Ectodermal cell (in vitro differentiated cells): Measurements from ENCODE around the gene UNG.

Experiments used
- H3K27ac ChIP-seq: 2 replicates; pipeline ENCODE4 v1.7.0; 2013; ENCODE audit warnings: mild to moderate bottlenecking, low read depth, low read length; ENCODE audit not compliant: insufficient read depth, poor library complexity, severe bottlenecking
- H3K27me3 ChIP-seq: 2 replicates; pipeline ENCODE4 v1.7.0; 2013; ENCODE audit warnings: mild to moderate bottlenecking, low read length; ENCODE audit not compliant: insufficient read depth, control insufficient read depth, poor library complexity, severe bottlenecking
- H3K36me3 ChIP-seq: one replicate; pipeline ENCODE4 v1.7.0; 2013; ENCODE audit warnings: low read length; ENCODE audit not compliant: control insufficient read depth, insufficient read depth
- H3K4me1 ChIP-seq: one replicate; pipeline ENCODE4 v1.7.0; 2013; ENCODE audit warnings: low read length; ENCODE audit not compliant: control insufficient read depth, insufficient read depth
- H3K4me3 ChIP-seq: 2 replicates; pipeline ENCODE4 v1.7.0; 2013; ENCODE audit warnings: low read depth, low read length, control low read depth; ENCODE audit not compliant: insufficient read depth
- H3K9me3 ChIP-seq: 2 replicates; pipeline ENCODE4 v1.7.0; 2013; ENCODE audit warnings: mild to moderate bottlenecking, low read length, moderate library complexity; ENCODE audit not compliant: control insufficient read depth
- WGBS, 2 experiments: methylation state at CpG; one replicate each; pipeline ENCODE4 v1.1.7; 2013; ENCODE audit warnings: missing lambda C conversion rate in 2 of 2; 5-methylcytosine and 5-hydroxymethylcytosine counted together

The UNG gene

DNA sequence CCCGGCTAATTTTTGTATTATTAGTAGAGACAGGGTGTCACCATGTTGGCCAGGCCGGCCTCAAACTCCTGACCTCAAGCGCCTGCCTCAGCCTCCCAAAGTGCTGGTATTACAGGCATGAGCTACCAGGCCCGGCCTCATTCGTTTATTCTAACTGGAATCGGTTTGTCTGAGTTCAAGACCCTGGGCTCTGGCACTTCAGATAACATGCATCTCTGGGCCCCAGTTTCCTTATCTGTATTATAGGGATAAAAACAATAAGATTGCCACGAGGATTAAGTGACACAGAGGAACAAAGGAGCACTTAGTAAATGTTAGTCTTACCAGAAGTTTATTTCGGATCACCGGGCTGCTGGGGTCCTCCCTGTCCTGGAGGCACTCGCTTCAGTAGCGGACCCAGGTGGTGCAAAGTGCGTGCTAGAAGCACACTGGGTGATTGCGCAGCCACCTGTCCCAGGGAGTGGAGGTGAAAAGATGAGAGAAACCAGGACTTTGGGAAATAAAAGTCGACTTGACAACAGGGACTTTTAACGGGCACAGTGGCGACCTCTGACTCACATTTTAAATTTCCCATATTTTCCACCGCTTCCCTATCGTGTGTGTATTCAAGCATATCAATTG, 56.5 kb downstream of the UNG start:
- Histone ChIP-seq H3K27ac (no peak overlapping the region), H3K4me3 (peak overlapping the region; percentile 63)
- WGBS, 2 experiments = 49 to 50% methylated on average over 18 of the region's 18 CpGs

DNA sequence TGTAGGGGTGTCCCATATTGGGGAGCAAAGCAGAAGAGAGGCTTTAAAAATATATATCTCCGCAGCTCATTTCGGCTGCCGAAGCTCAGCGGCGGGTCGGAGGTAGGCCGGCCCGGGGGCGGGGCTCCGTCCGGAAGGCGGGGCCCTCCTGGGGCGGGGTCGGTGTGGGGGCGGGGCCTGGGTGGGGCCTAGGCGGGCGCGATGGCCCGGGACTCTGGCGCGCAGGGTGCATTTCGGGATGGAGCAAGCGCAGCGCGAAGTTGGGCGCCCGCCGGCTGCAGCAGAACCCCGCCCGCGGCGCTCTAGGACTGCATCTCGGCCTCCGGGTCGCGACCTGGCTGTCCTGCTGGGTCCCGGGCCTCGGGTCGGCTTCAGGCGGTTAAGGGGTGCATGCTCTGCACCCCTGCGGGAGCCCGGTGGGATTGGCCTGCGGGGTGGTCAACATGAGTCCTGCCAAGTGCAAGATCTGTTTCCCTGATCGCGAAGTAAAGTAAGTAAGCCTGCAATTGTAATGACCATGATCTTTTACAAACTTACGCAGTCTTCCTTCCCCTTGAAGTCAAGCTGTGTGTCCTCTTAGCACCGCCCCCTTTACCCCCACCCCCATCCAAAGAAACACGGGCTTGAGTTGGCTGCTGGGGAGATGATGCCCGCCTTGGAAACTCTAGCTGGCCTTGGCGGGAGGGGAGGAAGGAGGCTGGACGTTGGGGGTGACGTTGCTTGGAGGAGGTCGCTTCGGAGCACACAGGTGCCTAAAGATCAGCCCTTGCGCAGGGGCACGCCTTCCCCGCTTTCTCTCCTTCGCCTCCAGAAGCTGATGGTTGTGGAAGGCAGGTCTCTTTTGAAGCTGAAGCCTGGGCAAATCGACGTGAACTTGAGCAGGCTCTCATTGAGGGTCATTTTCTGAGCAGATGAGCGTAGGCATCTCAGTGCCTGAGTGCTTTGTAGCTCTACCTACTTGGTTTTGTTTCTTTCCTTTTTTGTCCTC, 57.3 kb downstream of the UNG start:
- peak overlapping the region; percentile 63 for H3K4me3 ChIP-seq
- no peaks in the 10 kb centered on the region for H3K4me1 ChIP-seq
- 1% methylated on average over 59 to 61 of the region's 61 CpGs for WGBS, 2 experiments
- no peaks in the 10 kb centered on the region for H3K36me3 ChIP-seq
- peaks cover 22% of the 10 kb centered on the region for H3K27me3 ChIP-seq
- peak overlapping the region; percentile 26 for H3K27ac ChIP-seq
- H3K9me3 ChIP-seq = no peaks in the 10 kb centered on the region

More for the DNA sequence above, 56.5 kb downstream of the UNG start:
- no peaks in the 10 kb centered on the region for H3K36me3 ChIP-seq
- H3K9me3 ChIP-seq = no peaks in the 10 kb centered on the region
- H3K27me3 ChIP-seq = peaks cover 22% of the 10 kb centered on the region
- no peaks in the 10 kb centered on the region for H3K4me1 ChIP-seq

DNA sequence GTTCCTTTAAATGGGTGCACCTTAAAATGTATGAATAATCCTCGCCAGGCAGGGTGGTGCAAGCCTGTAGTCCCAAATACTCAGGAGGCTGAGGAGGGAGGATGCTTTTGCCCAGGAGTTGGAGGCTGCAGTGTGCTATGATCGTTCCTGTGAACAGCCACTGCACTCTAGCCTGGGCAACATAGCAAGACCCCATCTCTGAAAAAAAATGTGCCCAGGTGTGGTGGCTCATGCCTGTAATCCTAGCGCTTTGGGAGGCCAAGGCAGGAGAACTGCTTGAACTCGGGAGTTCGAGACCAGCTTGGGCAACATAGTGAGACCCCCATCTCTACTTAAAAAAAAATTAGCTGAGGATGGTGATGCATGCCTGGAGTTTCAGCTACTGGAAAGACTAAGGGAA, 58.6 kb downstream of the UNG start:
- WGBS, 2 experiments = 92 to 93% methylated on average over 5 of the region's 5 CpGs

DNA sequence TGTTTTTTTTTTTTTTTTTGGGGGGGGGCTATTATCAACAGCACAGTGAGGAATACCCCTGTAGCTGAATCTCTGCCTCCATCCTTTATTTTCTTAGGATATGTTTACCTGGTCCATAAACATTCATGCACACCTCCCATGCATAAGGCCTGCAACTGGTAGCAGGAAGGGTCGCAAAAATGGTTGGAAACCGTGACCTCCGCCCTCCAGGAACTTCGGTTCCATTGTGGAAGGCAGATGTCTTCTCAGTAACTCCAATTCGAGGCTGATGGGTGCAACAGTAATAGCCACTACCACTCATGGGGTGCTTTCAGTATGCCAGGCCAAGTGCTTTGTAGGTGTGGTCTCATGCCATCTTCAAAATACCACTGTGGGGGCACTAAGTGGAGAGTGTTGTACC, 59.2 kb downstream of the UNG start:
- WGBS, 2 experiments = 87 to 95% methylated on average over 5 of the region's 5 CpGs
- peaks cover 22% of the 10 kb centered on the region for H3K27me3 ChIP-seq
- no peak overlapping the region for H3K4me3 ChIP-seq

More for the DNA sequence above, 58.6 kb downstream of the UNG start:
- H3K4me3 ChIP-seq = no peak overlapping the region
- H3K27me3 ChIP-seq = peaks cover 22% of the 10 kb centered on the region
- H3K4me1 ChIP-seq = no peaks in the 10 kb centered on the region
- no peaks in the 10 kb centered on the region for H3K36me3 ChIP-seq
- no peaks in the 10 kb centered on the region for H3K9me3 ChIP-seq
- H3K27ac ChIP-seq = no peak overlapping the region

DNA sequence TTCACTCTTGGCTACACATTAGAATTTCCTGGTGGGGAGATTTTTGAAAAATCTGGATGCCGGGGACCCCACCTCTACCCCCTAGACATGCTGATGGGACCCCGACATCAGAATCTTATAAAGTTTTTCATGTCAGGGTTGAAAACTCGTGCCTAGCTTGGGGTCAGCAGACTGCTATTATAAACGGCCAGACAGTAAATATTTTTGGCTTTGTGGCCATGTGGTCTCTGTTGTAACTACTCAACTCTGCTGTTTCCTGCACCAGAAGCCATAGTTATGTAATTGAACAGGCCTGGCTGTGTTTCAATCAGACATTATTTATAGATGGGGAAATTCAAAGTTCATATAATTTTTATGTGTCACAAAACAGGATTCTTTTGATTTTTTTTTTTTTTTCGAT, 60.6 kb downstream of the UNG start:
- WGBS, 2 experiments = 94 to 96% methylated on average over 5 of the region's 5 CpGs
- no peaks in the 10 kb centered on the region for H3K36me3 ChIP-seq
- H3K4me1 ChIP-seq = no peaks in the 10 kb centered on the region
- H3K4me3 ChIP-seq = no peak overlapping the region
- H3K27ac ChIP-seq = no peak overlapping the region
- H3K9me3 ChIP-seq = no peaks in the 10 kb centered on the region
- H3K27me3 ChIP-seq = peaks cover 19% of the 10 kb centered on the region

More for the DNA sequence above, 59.2 kb downstream of the UNG start:
- Histone ChIP-seq H3K27ac (no peak overlapping the region), H3K9me3 (no peaks in the 10 kb centered on the region), H3K4me1 (no peaks in the 10 kb centered on the region), H3K36me3 (no peaks in the 10 kb centered on the region)

DNA sequence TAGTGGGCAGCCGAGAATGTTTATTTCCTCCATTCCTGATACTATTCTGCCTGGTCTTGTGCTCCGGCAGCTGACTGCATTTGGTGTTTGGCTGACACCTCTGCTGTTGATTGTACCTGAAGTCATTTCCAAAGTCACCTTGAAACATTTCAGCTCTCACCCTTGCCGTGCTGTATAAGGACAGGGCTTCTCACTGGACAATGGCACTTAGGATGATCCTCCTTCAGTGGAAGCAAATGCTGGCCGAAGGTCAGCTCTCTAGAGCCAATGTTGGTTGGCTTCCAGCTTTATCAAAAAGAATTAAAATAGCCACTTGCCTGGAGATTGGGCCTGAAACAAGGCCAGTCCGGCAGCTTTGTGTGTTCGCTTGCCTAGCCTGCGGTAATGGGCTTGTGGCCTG, 63.0 kb downstream of the UNG start:
- 96% methylated on average over 7 of the region's 7 CpGs for WGBS, 2 experiments

More for the DNA sequence above, 63.0 kb downstream of the UNG start:
- peaks cover 3% of the 10 kb centered on the region for H3K27me3 ChIP-seq
- H3K27ac ChIP-seq = no peak overlapping the region
- H3K4me1 ChIP-seq = no peaks in the 10 kb centered on the region
- no peak overlapping the region for H3K4me3 ChIP-seq
- no peaks in the 10 kb centered on the region for H3K36me3 ChIP-seq
- H3K9me3 ChIP-seq = no peaks in the 10 kb centered on the region
